Measurements from ENCODE around the gene SYNE1. TPM values are rescaled to one million over a fixed set of nuclear protein-coding genes. Genes with fewer than 3 reads are reported as not detected.

SYNE1 gene
- total and polyA plus RNA-seq, 2 of the 8 experiments (the other 6 are each of a cell fraction or from before 2014, with no cell fraction given), result 2.8 to 5.5 TPM

DNA sequence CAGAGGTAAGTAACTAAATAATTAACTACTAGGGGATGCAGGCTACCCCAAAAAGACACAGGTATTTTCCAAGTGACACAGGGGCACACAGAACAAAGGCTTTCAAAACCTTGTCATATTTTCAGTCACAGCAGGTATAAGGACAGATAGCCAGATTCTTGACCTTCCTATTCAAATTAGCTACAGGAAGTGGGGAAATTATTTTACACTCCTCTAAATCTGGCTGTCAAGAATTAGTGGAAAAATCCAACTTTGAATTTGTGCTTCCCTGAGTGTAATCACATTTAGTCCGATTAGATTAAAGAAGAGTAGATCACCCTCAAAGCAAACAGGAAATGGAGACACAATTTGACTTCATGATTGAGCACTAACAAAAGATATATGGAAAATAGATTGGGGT, 60.6 kb downstream of the SYNE1 start:
- CTCF ChIA-PET (ENCODE audit: partially characterized antibody), result interaction anchor here (0.6 kb wide), 1 partner anchor 67 kb away, joined by 3 read pairs; no protein-coding TSS in a partner anchor
- no peak overlapping the region for H3K14ac ChIP-seq (ENCODE audit: insufficient read length)
- FAIRE-seq (no peak), DNase-seq (ENCODE audit: low read depth in 1 of 2, low spot score in 2 of 2) (no peak)
- no peak overlapping the region for H4K8ac ChIP-seq (ENCODE audit: extremely low read depth, insufficient read depth, low read length)
- no peaks in the 10 kb centered on the region for H3K9me3 ChIP-seq (ENCODE audit: insufficient read depth in 2 of 2, low read depth in 1 of 2, low read length in 1 of 2)
- H3K4me1 ChIP-seq (replicated peaks in 1 of 4; ENCODE audit: control insufficient read depth in 3 of 4, insufficient read depth in 4 of 4, low read length in 3 of 4), result no peaks in the 10 kb centered on the region; a peak in 1 of 7 replicates
- no peak overlapping the region for H2BK12ac ChIP-seq (ENCODE audit: low read depth, low read length)
- no peaks in the 10 kb centered on the region for H3K79me2 ChIP-seq (ENCODE audit: control insufficient read depth in 1 of 2, insufficient read depth in 2 of 2, low read length in 2 of 2)
- H4K5ac ChIP-seq (ENCODE audit: insufficient read length, low read depth, low read length), result no peak overlapping the region
- no peak overlapping the region for H2AK5ac ChIP-seq (ENCODE audit: low read depth, low read length)
- H2AFZ ChIP-seq (ENCODE audit: low read length), result no peak overlapping the region
- H3K23ac ChIP-seq (ENCODE audit: insufficient read length), result no peak overlapping the region
- no peaks in the 10 kb centered on the region for H3K27me3 ChIP-seq (replicated peaks in 1 of 4; ENCODE audit: control insufficient read depth in 3 of 4, extremely low read depth in 1 of 4, insufficient read depth in 3 of 4, low read length in 3 of 4)
- 96% methylated on average over 1 of the region's 1 CpG; no CpG with 5 or more reads in 1 of the 2 experiments for WGBS, 2 experiments (ENCODE audit: extremely low coverage in 1 of 2, insufficient coverage in 1 of 2, insufficient read length in 1 of 2, insufficient replicate concordance in 2 of 2, low coverage in 1 of 2, low lambda C conversion rate in 2 of 2, missing lambda C conversion rate in 1 of 2)
- no peak overlapping the region for H2BK20ac ChIP-seq (ENCODE audit: low read length)
- no peak overlapping the region for H3K56ac ChIP-seq (replicated peaks; ENCODE audit: insufficient read length, low read depth, low read length)
- no peak overlapping the region for H3K4ac ChIP-seq (replicated peaks; ENCODE audit: insufficient read length, low read depth, low read length)
- H3K27ac ChIP-seq (ENCODE audit: low read depth, low read length), result no peak overlapping the region
- POLR2A ChIA-PET (ENCODE audit: partially characterized antibody), result no interaction called here
- H4K20me1 ChIP-seq (replicated peaks in 1 of 2; ENCODE audit: control insufficient read depth in 1 of 2, insufficient read depth in 2 of 2, low read length in 2 of 2), result no peaks in the 10 kb centered on the region
- H2BK120ac ChIP-seq (replicated peaks; ENCODE audit: low read depth, low read length), result no peak overlapping the region
- no peaks in the 10 kb centered on the region for H3K79me1 ChIP-seq (ENCODE audit: low read depth, low read length)
- H3K4me3 ChIP-seq (ENCODE audit: extremely low read depth in 1 of 4, insufficient read depth in 2 of 4, low read depth in 3 of 4, low read length in 4 of 4), result no peak overlapping the region
- no peak overlapping the region for H2BK5ac ChIP-seq (ENCODE audit: low read depth, low read length)
- no peak overlapping the region for H2BK15ac ChIP-seq (ENCODE audit: low read length)
- no peak overlapping the region for H3K4me2 ChIP-seq (ENCODE audit: insufficient read depth in 1 of 2, low read depth in 2 of 2, low read length in 2 of 2)
- H4K91ac ChIP-seq (replicated peaks; ENCODE audit: insufficient read length, low read length), result no peak overlapping the region
- H3K36me3 ChIP-seq (ENCODE audit: control insufficient read depth in 2 of 4, insufficient read depth in 4 of 4, low read length in 3 of 4), result no peaks in the 10 kb centered on the region
- TF ChIP-seq KDM1A (IDR thresholded peaks at IDR 0.05; ENCODE audit: borderline replicate concordance, low read length) (no peak), JUN (IDR thresholded peaks at IDR 0.05; ENCODE audit: low read depth, low read length) (no peak), MAFK (IDR thresholded peaks at IDR 0.05; ENCODE audit: low read depth, low read length) (no peak)
- no peak overlapping the region for H3K9ac ChIP-seq (replicated peaks in 1 of 4; ENCODE audit: extremely low read depth in 1 of 4, low read depth in 3 of 4, low read length in 3 of 4)
- H3K18ac ChIP-seq (ENCODE audit: extremely low read depth, low read length), result no peak overlapping the region
- H3K23me2 ChIP-seq (ENCODE audit: low read depth, low read length), result no peaks in the 10 kb centered on the region

All from H1 (cell line).